Measurements from ENCODE around the gene DPF3.

The DPF3 gene

GRCh38 chr14:72715215-72715849, 178.6 kb downstream of the DPF3 start:
- DNase-seq (ENCODE audit: low spot score): no peak

- DNase-seq (ENCODE audit: low spot score): no peak
Observed at GRCh38 chr14:72714871-72715214, 179.1 kb downstream of the DPF3 start.

- DNase-seq (ENCODE audit: low spot score): no peak
Observed at GRCh38 chr14:72714094-72714493, 179.8 kb downstream of the DPF3 start.

- DNase-seq (ENCODE audit: low spot score): no peak
Observed at GRCh38 chr14:72711936-72712335, 182.0 kb downstream of the DPF3 start.

- no peak for DNase-seq (ENCODE audit: low spot score)
Observed at GRCh38 chr14:72709916-72710611, 183.8 kb downstream of the DPF3 start.

- DNase-seq (ENCODE audit: low spot score): no peak
Observed at GRCh38 chr14:72708708-72709475, 185.0 kb downstream of the DPF3 start.

GRCh38 chr14:72708222-72708621, 185.7 kb downstream of the DPF3 start:
- no peak for DNase-seq (ENCODE audit: low spot score)

GRCh38 chr14:72706485-72706884, 187.4 kb downstream of the DPF3 start:
- DNase-seq (ENCODE audit: low spot score): no peak

GRCh38 chr14:72704502-72704901, 189.4 kb downstream of the DPF3 start:
- no peak for DNase-seq (ENCODE audit: low spot score)

- DNase-seq (ENCODE audit: low spot score): no peak
Observed at GRCh38 chr14:72701605-72702004, 192.3 kb downstream of the DPF3 start.

- DNase-seq (ENCODE audit: low spot score): no peak
Observed at GRCh38 chr14:72701237-72701565, 192.7 kb downstream of the DPF3 start.

- no peak for DNase-seq (ENCODE audit: low spot score)
Observed at GRCh38 chr14:72700338-72701236, 193.3 kb downstream of the DPF3 start.

GRCh38 chr14:72699852-72700257, 194.0 kb downstream of the DPF3 start:
- no peak for DNase-seq (ENCODE audit: low spot score)

- no peak for DNase-seq (ENCODE audit: low spot score)
Observed at GRCh38 chr14:72699443-72699842, 194.5 kb downstream of the DPF3 start.

GRCh38 chr14:72692696-72693095, 201.2 kb downstream of the DPF3 start:
- DNase-seq (ENCODE audit: low spot score): no peak

GRCh38 chr14:72690324-72690723, 203.6 kb downstream of the DPF3 start:
- DNase-seq (ENCODE audit: low spot score): no peak

- DNase-seq (ENCODE audit: low spot score): no peak
Observed at GRCh38 chr14:72688990-72689671, 204.8 kb downstream of the DPF3 start.

- DNase-seq (ENCODE audit: low spot score): no peak
Observed at GRCh38 chr14:72686832-72687231, 207.1 kb downstream of the DPF3 start.

- DNase-seq (ENCODE audit: low spot score): no peak
Observed at GRCh38 chr14:72686101-72686500, 207.8 kb downstream of the DPF3 start.

- DNase-seq (ENCODE audit: low spot score): no peak
Observed at GRCh38 chr14:72685456-72685855, 208.4 kb downstream of the DPF3 start.

- DNase-seq (ENCODE audit: low spot score): no peak
Observed at GRCh38 chr14:72683787-72684186, 210.1 kb downstream of the DPF3 start.

- DNase-seq (ENCODE audit: low spot score): no peak
Observed at GRCh38 chr14:72682188-72682587, 211.7 kb downstream of the DPF3 start.

All from NAMALWA (cell line).